ENCODE measurements around the gene SSH2. TPM values are rescaled to one million over a fixed set of nuclear protein-coding genes. Genes with fewer than 3 reads are reported as not detected.

The SSH2 gene
- total and polyA plus RNA-seq, 2 of the 13 experiments (the other 11 are each of a cell fraction or from before 2014, with no cell fraction given): 6.0 to 6.4 TPM

- peak; percentile 20; the same call in 1 of the 2 replicates for TF ChIP-seq MAZ (IDR thresholded peaks at IDR 0.05; ENCODE audit: borderline replicate concordance, low read depth, low read length)
- TF ChIP-seq MAZ (CRISPR knock-in tag; IDR thresholded peaks at IDR 0.05; ENCODE audit: low read depth): 0 out of 2 replicates have a peak, but pooled peaks have one; percentile 7
- TF ChIP-seq, protein P1, sequence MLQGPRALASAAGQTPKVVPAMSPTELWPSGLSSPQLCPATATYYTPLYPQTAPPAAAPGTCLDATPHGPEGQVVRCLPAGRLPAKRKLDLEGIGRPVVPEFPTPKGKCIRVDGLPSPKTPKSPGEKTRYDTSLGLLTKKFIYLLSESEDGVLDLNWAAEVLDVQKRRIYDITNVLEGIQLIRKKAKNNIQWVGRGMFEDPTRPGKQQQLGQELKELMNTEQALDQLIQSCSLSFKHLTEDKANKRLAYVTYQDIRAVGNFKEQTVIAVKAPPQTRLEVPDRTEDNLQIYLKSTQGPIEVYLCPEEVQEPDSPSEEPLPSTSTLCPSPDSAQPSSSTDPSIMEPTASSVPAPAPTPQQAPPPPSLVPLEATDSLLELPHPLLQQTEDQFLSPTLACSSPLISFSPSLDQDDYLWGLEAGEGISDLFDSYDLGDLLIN (CRISPR knock-in tag; IDR thresholded peaks at IDR 0.05; ENCODE audit: borderline replicate concordance): no peak
- TF ChIP-seq ZNF598 (CRISPR knock-in tag; IDR thresholded peaks at IDR 0.05; ENCODE audit: borderline replicate concordance): 0 out of 2 replicates have a peak, but pooled peaks have one; percentile 17
- no peak for TF ChIP-seq SIX1 (CRISPR knock-in tag; IDR thresholded peaks at IDR 0.05; ENCODE audit: borderline replicate concordance)
- peak; percentile 38; the same call in 1 of the 2 replicates for TF ChIP-seq RBFOX2 (IDR thresholded peaks at IDR 0.05; ENCODE audit: low read depth, low read length)
- TF ChIP-seq HNRNPK (IDR thresholded peaks at IDR 0.05; ENCODE audit: low read depth, low read length, poor library complexity, severe bottlenecking): peak; percentile 23
- 0 out of 2 replicates have a peak, but pooled peaks have one; percentile 50 for TF ChIP-seq ZBTB10 (CRISPR knock-in tag; IDR thresholded peaks at IDR 0.05; ENCODE audit: borderline replicate concordance)
- TF ChIP-seq, protein P2, sequence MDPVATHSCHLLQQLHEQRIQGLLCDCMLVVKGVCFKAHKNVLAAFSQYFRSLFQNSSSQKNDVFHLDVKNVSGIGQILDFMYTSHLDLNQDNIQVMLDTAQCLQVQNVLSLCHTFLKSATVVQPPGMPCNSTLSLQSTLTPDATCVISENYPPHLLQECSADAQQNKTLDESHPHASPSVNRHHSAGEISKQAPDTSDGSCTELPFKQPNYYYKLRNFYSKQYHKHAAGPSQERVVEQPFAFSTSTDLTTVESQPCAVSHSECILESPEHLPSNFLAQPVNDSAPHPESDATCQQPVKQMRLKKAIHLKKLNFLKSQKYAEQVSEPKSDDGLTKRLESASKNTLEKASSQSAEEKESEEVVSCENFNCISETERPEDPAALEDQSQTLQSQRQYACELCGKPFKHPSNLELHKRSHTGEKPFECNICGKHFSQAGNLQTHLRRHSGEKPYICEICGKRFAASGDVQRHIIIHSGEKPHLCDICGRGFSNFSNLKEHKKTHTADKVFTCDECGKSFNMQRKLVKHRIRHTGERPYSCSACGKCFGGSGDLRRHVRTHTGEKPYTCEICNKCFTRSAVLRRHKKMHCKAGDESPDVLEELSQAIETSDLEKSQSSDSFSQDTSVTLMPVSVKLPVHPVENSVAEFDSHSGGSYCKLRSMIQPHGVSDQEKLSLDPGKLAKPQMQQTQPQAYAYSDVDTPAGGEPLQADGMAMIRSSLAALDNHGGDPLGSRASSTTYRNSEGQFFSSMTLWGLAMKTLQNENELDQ (CRISPR knock-in tag; IDR thresholded peaks at IDR 0.05; ENCODE audit: borderline replicate concordance): no peak
- TF ChIP-seq HDAC2 (CRISPR knock-in tag; IDR thresholded peaks at IDR 0.05): peak; percentile 7; the same call in 1 of the 2 replicates
- 0 out of 2 replicates have a peak, but pooled peaks have one; percentile 52 for TF ChIP-seq NR1H2 (CRISPR knock-in tag; IDR thresholded peaks at IDR 0.05; ENCODE audit: borderline replicate concordance, low read depth)
- TF ChIP-seq FOSL2 (CRISPR knock-in tag; IDR thresholded peaks at IDR 0.05): peak; percentile 73
- peak; percentile 85 for TF ChIP-seq MXI1 (IDR thresholded peaks at IDR 0.05; ENCODE audit: borderline replicate concordance, low read depth, low read length)
- TF ChIP-seq ZNF567 (CRISPR knock-in tag; IDR thresholded peaks at IDR 0.05; ENCODE audit: borderline replicate concordance): no peak
- no peak for TF ChIP-seq SP4 (CRISPR knock-in tag; IDR thresholded peaks at IDR 0.05)
- no peak for TF ChIP-seq ZFYVE20 (CRISPR knock-in tag; IDR thresholded peaks at IDR 0.05; ENCODE audit: borderline replicate concordance, low read depth)
- 0 out of 2 replicates have a peak, but pooled peaks have one; percentile 11 for TF ChIP-seq BRD4 (CRISPR knock-in tag; IDR thresholded peaks at IDR 0.05)
- TF ChIP-seq, protein P3, sequence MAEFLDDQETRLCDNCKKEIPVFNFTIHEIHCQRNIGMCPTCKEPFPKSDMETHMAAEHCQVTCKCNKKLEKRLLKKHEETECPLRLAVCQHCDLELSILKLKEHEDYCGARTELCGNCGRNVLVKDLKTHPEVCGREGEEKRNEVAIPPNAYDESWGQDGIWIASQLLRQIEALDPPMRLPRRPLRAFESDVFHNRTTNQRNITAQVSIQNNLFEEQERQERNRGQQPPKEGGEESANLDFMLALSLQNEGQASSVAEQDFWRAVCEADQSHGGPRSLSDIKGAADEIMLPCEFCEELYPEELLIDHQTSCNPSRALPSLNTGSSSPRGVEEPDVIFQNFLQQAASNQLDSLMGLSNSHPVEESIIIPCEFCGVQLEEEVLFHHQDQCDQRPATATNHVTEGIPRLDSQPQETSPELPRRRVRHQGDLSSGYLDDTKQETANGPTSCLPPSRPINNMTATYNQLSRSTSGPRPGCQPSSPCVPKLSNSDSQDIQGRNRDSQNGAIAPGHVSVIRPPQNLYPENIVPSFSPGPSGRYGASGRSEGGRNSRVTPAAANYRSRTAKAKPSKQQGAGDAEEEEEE (CRISPR knock-in tag; IDR thresholded peaks at IDR 0.05; ENCODE audit: borderline replicate concordance): no peak
- 0 out of 2 replicates have a peak, but pooled peaks have one; percentile 4 for TF ChIP-seq MXD1 (CRISPR knock-in tag; IDR thresholded peaks at IDR 0.05)
- TF ChIP-seq ZNF431 (CRISPR knock-in tag; IDR thresholded peaks at IDR 0.05; ENCODE audit: borderline replicate concordance, low read depth): no peak
These were observed 338.8 kb downstream of the SSH2 start (continued) for GRCh38 chr17:29591146-29591736.

All from HepG2 (cell line).